ENCODE results near the gene SEC16B. TPM values are rescaled to one million over a fixed set of nuclear protein-coding genes. Genes with fewer than 3 reads are reported as not detected.

The SEC16B gene
- total and polyA plus RNA-seq, 2 experiments from 2014 or later = 0.53 to 0.63 TPM

- no peak overlapping the region for H3K4me3 ChIP-seq
- H3K9me3 ChIP-seq (ENCODE audit: low read depth) = no peaks in the 10 kb centered on the region
- H3K27me3 ChIP-seq = no peaks in the 10 kb centered on the region
- H3K36me3 ChIP-seq = no peaks in the 10 kb centered on the region
- H3K27ac ChIP-seq = no peak overlapping the region
- no peak for DNase-seq (ENCODE audit: low read depth in 1 of 2, low spot score in 1 of 2)
- TF ChIP-seq CTCF (IDR thresholded peaks at IDR 0.05; ENCODE audit: low read depth, low read length) = no peak
- no peaks in the 10 kb centered on the region for H3K4me1 ChIP-seq (ENCODE audit: low read depth)
These were observed 11.8 kb downstream of the SEC16B start for GRCh38 chr1:177958092-177958491.

- H3K9me3 ChIP-seq (ENCODE audit: low read depth) = no peaks in the 10 kb centered on the region
- H3K36me3 ChIP-seq = no peaks in the 10 kb centered on the region
- no peak for DNase-seq (ENCODE audit: low read depth in 1 of 2, low spot score in 1 of 2)
- no peaks in the 10 kb centered on the region for H3K27me3 ChIP-seq
- no peak for TF ChIP-seq CTCF (IDR thresholded peaks at IDR 0.05; ENCODE audit: low read depth, low read length)
- H3K27ac ChIP-seq = no peak overlapping the region
- H3K4me3 ChIP-seq = no peak overlapping the region
- H3K4me1 ChIP-seq (ENCODE audit: low read depth) = no peaks in the 10 kb centered on the region
These were observed 15.8 kb downstream of the SEC16B start for GRCh38 chr1:177954076-177954475.

GRCh38 chr1:177953549-177953948 is 16.3 kb downstream of the SEC16B start:
- no peak for DNase-seq (ENCODE audit: low read depth in 1 of 2, low spot score in 1 of 2)
- Histone ChIP-seq H3K4me1 (ENCODE audit: low read depth) (no peaks in the 10 kb centered on the region), H3K36me3 (no peaks in the 10 kb centered on the region), H3K9me3 (ENCODE audit: low read depth) (no peaks in the 10 kb centered on the region), H3K4me3 (no peak overlapping the region), H3K27me3 (no peaks in the 10 kb centered on the region), H3K27ac (no peak overlapping the region)
- TF ChIP-seq CTCF (IDR thresholded peaks at IDR 0.05; ENCODE audit: low read depth, low read length) = no peak

GRCh38 chr1:177952691-177953090 is 17.2 kb downstream of the SEC16B start:
- Histone ChIP-seq H3K27ac (no peak overlapping the region), H3K27me3 (no peaks in the 10 kb centered on the region), H3K36me3 (no peaks in the 10 kb centered on the region), H3K9me3 (ENCODE audit: low read depth) (no peaks in the 10 kb centered on the region), H3K4me3 (no peak overlapping the region), H3K4me1 (ENCODE audit: low read depth) (no peaks in the 10 kb centered on the region)
- DNase-seq (ENCODE audit: low read depth in 1 of 2, low spot score in 1 of 2) = no peak
- TF ChIP-seq CTCF (IDR thresholded peaks at IDR 0.05; ENCODE audit: low read depth, low read length) = no peak

GRCh38 chr1:177952249-177952648 is 17.6 kb downstream of the SEC16B start:
- DNase-seq (ENCODE audit: low read depth in 1 of 2, low spot score in 1 of 2) = no peak
- TF ChIP-seq CTCF (IDR thresholded peaks at IDR 0.05; ENCODE audit: low read depth, low read length) = no peak
- no peak overlapping the region for H3K4me3 ChIP-seq
- H3K27ac ChIP-seq = no peak overlapping the region
- H3K9me3 ChIP-seq (ENCODE audit: low read depth) = no peaks in the 10 kb centered on the region
- no peaks in the 10 kb centered on the region for H3K36me3 ChIP-seq
- no peaks in the 10 kb centered on the region for H3K4me1 ChIP-seq (ENCODE audit: low read depth)
- no peaks in the 10 kb centered on the region for H3K27me3 ChIP-seq

GRCh38 chr1:177950506-177950905 is 19.4 kb downstream of the SEC16B start:
- DNase-seq (ENCODE audit: low read depth in 1 of 2, low spot score in 1 of 2) = peak in 1 of 2 donors; percentile 51
- H3K27me3 ChIP-seq = no peaks in the 10 kb centered on the region
- H3K27ac ChIP-seq = no peak overlapping the region
- H3K4me1 ChIP-seq (ENCODE audit: low read depth) = no peaks in the 10 kb centered on the region
- no peak overlapping the region for H3K4me3 ChIP-seq
- TF ChIP-seq CTCF (IDR thresholded peaks at IDR 0.05; ENCODE audit: low read depth, low read length) = no peak
- no peaks in the 10 kb centered on the region for H3K36me3 ChIP-seq
- H3K9me3 ChIP-seq (ENCODE audit: low read depth) = no peaks in the 10 kb centered on the region

Measured in cardiac muscle cell (in vitro differentiated cells and primary cell).